Gastrocnemius medialis (tissue), 4 donors: ENCODE results near the gene SP140.

Experiments
- CTCF ChIP-seq, 5 experiments: fragments of 450-650 bp in 3 of 5; fragments of 200-600 bp in 2 of 5; sonication (generic) in 2 of 5; IDR thresholded peaks in 4 of 5; conservative IDR thresholded peaks in 1 of 5; 1 replicate in 4 of 5; 2 replicates in 1 of 5; pipeline ENCODE4 v1.5.1; 2016 to 2019; ENCODE audit warnings: antibody characterized with exemption in 5 of 5, mild to moderate bottlenecking in 3 of 5, moderate library complexity in 3 of 5
- POLR2A ChIP-seq, 2 donors: fragments of 450-650 bp; IDR thresholded peaks; one replicate each; pipeline ENCODE4 v1.6.1; 2017; ENCODE audit warnings: antibody characterized with exemption in 2 of 2, mild to moderate bottlenecking in 2 of 2, moderate library complexity in 2 of 2

- no peak for TF ChIP-seq CTCF (IDR thresholded peaks at IDR 0.05 in 4 of 5, conservative IDR thresholded peaks at IDR 0.05 in 1 of 5)
- no peak for TF ChIP-seq POLR2A (IDR thresholded peaks at IDR 0.05)
These were observed 91.8 kb downstream of the SP140 start for GRCh38 chr2:230317366-230317765.
